HEK293T (cell line): ENCODE results near the gene ATF5.

Source experiments
- ARNT ChIP-seq: fragments of 450-650 bp; IDR thresholded peaks from 2 replicates; pipeline ENCODE4 v1.6.1; 2017; ENCODE audit warnings: mild to moderate bottlenecking
- BHLHE40 ChIP-seq: fragments of 450-650 bp; IDR thresholded peaks from 2 replicates; pipeline ENCODE4 v1.6.1; 2016; ENCODE audit warnings: mild to moderate bottlenecking, moderate library complexity, borderline replicate concordance
- ELF4 ChIP-seq: fragments of 450-650 bp; IDR thresholded peaks from 2 replicates; pipeline ENCODE4 v1.6.1; 2017; ENCODE audit warnings: antibody characterized with exemption
- FOXK2 ChIP-seq: fragments of 450-650 bp; IDR thresholded peaks from 2 replicates; pipeline ENCODE4 v1.6.1; 2016; ENCODE audit warnings: mild to moderate bottlenecking
- HDGF ChIP-seq: fragments of 450-650 bp; IDR thresholded peaks from 2 replicates; pipeline ENCODE4 v1.6.1; 2017; ENCODE audit warnings: antibody characterized with exemption, borderline replicate concordance
- LEF1 ChIP-seq: fragments of 450-650 bp; IDR thresholded peaks from 2 replicates; pipeline ENCODE4 v1.6.1; 2017; ENCODE audit warnings: mild to moderate bottlenecking, borderline replicate concordance
- NFRKB ChIP-seq: fragments of 450-650 bp; IDR thresholded peaks from 2 replicates; pipeline ENCODE4 v1.6.1; 2016; ENCODE audit warnings: mild to moderate bottlenecking, moderate library complexity
- SP1 ChIP-seq: fragments of 450-650 bp; IDR thresholded peaks from 2 replicates; pipeline ENCODE4 v1.6.1; 2017
- SUZ12 ChIP-seq: fragments of 450-650 bp; IDR thresholded peaks from 2 replicates; pipeline ENCODE4 v1.6.1; 2016; ENCODE audit warnings: mild to moderate bottlenecking
- TF ChIP-seq, protein P1 (sequence below): fragments of 450-650 bp; IDR thresholded peaks from 2 replicates; pipeline ENCODE4 v1.6.1; 2016

- TF ChIP-seq SUZ12 (no peak), ARNT (no peak), NFRKB (no peak), HDGF (no peak), SP1 (no peak), BHLHE40 (no peak), ELF4 (no peak), LEF1 (no peak), FOXK2 (no peak)
- TF ChIP-seq, protein P1, sequence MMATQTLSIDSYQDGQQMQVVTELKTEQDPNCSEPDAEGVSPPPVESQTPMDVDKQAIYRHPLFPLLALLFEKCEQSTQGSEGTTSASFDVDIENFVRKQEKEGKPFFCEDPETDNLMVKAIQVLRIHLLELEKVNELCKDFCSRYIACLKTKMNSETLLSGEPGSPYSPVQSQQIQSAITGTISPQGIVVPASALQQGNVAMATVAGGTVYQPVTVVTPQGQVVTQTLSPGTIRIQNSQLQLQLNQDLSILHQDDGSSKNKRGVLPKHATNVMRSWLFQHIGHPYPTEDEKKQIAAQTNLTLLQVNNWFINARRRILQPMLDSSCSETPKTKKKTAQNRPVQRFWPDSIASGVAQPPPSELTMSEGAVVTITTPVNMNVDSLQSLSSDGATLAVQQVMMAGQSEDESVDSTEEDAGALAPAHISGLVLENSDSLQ: no peak
Observed at GRCh38 chr19:49973987-49974386, 45.0 kb downstream of the ATF5 start.
